ENCODE data around the gene PPFIA4.

PPFIA4 gene

DNA sequence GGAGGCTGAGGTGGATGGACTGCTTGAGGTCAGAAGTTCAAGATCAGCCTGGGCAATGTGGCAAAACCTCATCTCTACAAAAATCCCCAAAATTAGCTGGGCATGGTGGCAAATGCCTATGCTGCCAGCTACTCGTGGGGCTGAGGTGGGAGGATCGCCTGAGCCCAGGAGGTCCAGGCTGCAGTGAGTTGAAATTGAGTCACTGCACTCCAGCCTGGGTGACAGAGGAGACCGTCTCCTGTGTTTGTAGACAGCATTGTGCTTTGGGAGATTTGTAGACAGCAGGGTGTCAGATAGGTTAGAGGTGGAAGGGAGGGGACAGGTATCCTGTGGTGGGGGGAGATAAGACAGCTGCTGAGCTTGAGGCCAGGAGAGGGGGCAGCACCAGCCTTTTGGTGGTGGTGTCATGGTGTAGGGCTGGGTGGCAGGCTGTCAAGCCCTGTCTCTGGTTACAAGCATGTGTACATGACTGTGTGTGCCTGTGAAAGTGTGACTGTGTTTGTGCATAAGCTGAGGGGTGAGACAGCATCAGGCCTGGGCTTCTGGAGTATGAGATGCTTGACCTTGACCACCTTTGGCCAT, 15.2 kb downstream of the PPFIA4 start:
- no peak for FAIRE-seq

DNA sequence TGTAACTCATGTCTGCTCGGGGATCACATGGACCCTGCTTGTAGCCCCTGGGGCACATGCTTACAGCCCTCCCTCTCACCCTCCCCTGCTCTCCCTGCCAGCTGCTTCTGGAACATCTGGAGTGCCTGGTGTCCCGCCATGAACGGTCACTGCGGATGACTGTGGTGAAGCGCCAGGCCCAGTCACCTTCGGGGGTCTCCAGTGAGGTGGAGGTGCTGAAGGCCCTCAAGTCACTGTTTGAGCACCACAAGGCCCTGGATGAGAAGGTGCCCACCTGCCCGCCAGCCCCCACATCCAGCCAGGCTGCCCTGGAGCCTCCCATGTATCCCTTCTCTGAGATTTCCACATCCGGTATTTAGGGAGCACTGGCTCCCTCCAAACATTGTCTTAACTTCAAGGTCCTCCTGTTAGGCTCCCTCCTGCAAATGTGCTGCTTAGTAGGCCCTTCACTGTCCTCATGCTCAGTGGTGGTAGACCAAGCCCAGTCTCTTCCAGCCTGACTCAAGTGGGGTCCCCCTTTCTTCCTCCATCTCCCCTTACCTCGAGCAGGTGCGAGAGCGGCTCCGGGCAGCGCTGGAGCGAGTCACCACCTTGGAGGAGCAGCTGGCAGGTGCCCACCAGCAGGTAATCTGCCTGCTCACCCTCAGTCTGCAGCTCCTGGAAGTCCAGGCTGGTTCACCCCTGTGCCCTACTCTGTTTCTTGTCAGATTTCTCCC, 17.7 kb downstream of the PPFIA4 start:
- FAIRE-seq: no peak

DNA sequence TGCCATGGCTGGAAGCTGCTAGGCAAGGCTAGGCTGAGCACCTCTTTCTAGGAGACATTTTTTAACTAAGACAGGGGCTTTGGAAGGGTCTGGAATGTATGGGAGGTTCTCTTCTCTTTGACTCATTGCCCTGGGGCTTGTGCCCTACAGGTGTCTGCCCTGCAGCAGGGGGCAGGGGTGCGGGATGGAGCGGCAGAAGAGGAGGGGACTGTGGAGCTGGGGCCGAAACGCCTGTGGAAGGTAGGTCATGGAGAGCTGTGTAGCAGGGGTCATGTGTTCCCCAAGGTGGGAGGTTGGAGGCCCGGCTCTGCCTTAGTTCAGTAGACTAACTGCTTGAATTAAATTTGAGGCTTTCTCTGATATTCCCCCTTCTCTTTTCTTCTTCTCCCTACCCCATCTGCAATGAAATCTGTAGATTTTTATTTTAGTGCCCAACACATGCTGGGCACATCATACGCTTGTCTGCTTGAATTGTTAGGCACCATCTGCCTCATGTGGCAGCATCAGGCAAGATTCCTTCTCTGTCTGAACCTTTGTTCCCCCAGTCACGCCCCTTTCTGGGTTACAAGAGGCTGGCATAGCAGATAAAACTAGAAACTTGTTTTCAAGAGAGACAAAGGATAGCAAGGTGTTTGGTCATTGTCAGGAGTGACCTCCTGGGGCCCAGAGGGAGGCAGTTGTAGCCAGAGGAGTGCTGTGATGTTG, 18.4 kb downstream of the PPFIA4 start:
- FAIRE-seq: no peak

DNA sequence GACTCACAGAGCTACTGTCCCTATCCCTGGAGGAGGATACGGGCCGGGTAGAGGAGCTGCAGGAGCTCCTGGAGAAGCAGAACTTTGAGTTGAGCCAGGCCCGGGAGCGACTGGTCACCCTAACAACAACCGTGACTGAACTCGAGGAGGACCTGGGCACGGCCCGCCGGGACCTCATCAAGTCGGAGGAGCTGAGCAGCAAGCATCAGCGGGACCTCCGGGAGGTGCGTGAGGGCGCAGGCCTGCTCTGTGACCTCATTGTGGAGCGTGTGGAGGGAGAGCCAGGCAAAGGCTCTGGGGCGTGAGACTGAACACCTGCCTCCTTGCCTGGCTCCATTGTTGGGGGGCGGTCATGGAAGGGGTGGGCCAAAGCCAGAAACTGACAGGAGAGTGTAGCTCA, 19.0 kb downstream of the PPFIA4 start:
- no peak for FAIRE-seq

DNA sequence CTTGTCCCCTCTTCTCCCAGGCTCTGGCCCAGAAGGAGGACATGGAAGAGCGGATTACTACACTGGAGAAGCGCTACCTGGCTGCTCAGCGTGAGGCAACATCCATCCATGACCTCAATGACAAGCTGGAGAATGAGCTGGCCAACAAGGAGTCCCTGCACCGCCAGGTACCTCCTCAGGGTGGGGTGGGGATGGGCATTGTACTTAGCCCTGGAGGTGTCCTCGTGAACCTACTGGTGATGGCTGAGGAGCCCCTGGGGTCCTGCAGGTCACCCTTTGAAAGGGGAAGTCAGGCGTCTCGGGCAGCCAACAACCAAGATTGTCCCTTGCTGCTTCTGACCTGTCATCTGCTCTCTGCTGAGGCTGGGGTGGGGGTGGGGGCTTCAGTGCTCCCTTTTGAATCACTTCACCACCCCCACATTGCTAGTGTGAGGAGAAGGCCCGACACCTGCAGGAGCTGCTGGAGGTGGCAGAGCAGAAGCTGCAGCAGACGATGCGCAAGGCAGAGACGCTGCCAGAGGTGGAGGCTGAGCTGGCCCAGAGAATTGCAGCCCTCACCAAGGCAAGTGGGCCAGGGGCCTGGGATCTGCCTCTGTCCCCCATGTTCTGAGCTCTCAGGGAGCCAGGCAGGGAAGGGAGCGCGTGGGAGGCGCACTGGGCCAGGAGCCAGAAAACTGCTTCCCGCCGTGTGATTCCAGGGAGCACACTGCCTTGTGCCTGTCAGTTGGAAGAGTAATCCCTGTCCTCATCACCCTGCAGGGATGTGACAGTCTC, 19.7 kb downstream of the PPFIA4 start:
- no peak for FAIRE-seq

DNA sequence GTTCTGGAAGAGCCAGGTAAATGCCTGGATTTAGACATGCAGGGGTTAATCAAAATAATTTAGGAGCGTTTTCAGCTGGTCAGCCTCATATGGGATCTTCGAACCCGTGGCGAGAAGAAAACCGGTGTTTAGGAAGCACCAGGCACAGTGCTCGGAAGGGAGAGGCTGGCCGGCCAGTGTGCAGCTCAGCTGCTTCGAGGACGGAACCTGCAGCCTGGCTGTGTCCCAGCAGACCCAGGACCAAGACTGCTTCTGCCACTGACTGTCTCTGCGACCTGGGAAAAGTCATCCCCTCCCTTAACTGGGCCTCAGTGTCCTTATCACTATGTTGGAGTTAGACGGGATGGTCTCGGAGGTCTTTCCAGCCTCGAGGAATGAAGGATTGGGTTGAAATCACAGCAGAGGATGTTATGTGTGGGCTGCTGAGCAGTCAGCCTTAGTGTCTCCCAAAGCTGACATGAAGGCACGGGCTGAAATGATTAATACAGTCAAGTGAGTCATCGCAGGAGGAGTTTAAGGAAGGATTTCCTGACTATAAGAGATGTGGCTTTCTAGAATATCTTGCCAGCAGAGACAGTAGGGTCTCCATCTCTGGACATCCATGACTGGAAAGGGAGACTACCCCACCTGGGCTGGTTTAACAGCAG, 20.8 kb downstream of the PPFIA4 start:
- FAIRE-seq: no peak

DNA sequence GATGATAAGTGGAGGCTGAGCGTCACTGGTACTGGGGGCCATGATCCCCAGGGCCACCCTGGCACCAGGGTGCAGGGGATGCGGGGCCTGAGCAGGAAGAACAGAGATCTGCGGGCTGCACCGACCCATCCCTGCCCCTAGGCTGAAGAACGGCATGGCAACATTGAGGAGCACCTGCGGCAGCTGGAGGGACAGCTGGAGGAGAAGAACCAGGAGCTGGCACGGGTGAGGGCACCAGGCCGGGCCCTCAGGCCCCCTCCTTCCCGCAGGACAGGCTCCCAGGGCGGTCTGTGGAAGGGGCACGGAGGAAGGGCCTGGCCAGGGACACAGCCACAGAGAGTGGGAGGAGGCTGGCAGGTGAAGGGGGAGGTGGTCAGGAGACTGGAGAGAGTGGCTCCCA, 21.8 kb downstream of the PPFIA4 start:
- FAIRE-seq: no peak

DNA sequence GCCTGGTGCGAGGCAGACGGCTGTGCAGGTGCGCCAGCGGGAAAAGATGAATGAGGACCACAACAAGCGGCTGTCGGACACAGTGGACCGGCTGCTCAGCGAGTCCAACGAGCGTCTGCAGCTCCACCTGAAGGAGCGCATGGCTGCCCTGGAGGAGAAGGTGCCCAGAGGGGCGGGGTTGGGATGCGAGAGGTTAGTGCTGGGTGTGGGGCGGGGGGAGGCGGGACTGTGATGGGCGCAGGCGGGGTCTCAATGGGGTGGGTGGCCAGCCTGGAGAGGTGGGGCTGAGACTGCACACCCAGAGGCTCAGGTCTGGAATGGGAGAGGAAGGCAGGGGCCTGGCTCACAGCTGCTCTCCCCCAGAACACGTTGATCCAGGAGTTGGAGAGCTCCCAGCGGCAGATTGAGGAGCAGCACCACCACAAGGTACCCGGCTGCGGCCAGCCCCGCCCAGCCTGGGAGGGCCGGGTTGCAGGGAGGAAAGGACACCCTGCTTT, 22.3 kb downstream of the PPFIA4 start:
- no peak for FAIRE-seq

DNA sequence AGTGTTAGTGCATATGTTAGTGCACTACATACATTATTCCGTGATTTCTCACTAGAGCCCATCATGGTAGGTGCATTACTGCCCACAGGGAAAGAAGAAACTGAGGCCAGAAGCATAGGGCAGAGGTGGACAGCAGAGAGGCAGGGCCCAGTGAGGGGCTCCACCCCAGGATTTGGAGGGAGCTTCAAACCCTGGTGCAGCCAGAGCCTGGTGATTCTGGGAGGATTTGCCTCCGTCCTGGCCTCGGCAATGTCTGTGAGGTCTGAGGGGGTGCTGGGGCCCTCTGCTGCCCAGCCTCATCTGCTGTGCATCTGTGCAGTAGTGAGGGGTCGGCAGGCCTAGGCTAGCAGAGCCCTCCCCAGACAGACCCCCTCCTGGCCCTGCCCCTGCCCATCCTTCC, 22.8 kb downstream of the PPFIA4 start:
- FAIRE-seq: no peak

DNA sequence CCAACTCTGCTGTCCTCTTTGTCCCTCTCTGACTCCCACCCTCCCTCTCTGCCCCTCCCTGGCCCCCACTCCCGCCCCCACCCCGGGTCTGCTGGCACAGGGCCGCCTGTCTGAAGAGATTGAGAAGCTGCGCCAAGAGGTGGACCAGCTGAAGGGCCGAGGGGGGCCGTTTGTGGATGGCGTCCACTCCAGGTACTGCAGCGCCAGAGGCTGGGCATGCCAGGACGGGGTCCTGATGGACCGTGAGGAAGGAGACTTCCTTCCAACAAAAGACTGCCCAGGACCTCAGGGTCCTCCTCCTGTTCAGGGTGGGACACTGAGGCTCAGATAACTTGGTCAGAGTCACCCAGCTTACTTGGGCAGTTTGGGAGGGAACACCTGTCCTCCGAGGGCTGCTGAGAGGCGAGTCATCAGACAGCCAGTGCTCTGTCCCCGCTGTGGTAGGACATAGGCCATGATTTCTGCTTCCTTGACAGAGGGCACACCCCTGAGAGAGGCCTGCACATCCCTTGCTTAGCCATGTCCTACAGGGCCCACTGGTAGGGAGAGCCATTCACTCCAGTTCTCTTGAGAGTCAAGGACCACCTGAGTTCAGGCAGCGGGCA, 23.4 kb downstream of the PPFIA4 start:
- FAIRE-seq: no peak

DNA sequence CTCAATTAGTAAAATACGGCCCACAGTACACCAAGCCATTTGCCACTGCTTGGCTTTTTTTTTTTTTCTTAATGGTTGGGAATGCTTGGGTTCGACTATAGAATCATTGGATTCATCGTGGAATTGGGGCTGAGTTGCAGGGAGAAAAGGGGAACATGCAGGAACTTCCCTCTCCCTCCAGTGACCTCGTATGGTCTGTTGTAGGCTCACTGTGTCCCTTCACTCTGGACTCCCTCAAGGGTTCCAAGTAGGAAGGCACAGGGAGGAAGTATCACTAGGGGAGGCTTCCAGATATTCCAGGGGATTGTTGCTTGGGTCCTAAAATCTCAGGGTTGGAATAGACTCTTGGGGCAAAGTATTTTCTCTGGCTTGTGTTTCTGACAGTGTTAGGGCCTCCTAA, 24.5 kb downstream of the PPFIA4 start:
- no peak for FAIRE-seq

DNA sequence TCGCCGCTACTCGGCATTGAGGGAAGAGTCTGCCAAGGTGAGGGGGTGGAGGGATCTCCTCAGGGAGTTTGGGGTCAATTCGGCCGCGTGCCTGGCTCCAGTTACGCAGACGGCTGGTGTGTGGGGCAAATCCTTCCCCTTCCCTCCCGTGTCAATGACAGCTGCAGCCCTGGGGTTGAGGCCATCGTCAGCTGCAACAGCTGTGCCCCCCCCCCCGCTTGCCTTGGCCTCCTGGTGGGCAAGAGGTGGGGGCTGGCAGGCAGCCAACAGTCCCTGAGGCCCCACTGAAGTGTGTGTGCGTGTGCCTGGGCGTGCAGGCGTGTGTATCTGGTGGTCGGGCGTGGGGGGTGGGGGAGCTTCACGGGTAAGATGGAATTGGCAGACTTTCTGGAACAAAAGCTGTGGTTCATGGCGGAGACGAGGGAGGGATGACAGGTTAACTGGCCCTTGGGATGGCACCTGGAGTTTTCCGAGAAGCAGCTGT, 25.6 kb downstream of the PPFIA4 start:
- FAIRE-seq: no peak

DNA sequence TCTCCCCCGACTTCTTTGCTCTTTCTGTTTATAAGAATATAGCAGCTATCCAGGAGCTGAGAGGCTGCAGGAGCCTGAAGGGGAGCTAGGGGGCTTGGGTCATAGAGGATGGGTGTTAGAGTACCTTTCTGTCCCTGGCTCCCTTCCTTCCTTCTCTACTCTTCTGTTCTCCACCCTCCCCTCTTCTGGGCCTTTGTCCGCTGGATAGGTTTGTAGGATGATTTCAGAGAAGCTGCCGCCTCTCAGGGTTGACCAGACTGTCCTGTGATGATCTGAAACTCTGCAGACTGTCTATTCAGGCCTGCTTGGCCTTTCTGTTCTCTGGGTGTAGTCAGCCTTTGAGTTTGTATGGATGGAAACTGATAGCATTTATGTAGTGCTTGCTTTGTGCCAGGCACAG, 26.3 kb downstream of the PPFIA4 start:
- FAIRE-seq: no peak

DNA sequence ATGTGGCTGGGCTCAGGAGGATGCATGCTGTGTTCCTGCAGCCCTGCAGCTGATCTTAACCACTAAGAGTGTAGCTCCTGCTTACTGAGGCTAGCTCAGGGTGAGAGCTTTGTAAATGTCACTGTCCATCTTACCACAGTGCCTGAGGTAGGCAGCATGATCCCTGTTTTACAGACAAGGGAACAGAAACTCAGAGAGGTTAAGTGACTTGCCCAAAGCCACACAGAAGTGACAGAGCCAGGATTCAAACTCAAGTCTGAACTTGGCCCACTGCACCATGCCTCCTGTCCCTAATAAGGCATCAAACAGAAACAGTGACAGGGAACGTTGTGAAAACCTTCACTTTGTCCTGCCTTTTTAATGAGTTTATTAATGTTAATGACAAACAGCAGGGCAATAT, 27.9 kb downstream of the PPFIA4 start:
- FAIRE-seq: no peak

DNA sequence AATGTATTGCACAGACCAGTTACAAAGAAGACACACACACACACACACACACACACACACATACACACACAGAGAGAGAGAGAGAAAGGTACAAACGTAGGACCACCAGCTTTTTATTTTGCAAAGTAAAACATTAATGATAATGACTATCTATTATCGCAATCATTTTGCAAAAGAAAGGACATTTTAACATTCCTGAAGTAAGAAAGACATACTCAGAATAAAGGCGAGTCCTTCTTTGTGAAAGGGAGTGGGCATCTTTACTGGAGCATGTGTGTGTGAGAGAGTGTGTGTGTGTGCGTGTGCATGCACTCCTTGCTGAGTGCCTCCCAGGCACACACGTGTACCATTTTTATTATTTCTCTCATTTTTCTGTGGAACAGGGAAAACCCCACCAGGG, 28.4 kb downstream of the PPFIA4 start:
- no peak for FAIRE-seq

DNA sequence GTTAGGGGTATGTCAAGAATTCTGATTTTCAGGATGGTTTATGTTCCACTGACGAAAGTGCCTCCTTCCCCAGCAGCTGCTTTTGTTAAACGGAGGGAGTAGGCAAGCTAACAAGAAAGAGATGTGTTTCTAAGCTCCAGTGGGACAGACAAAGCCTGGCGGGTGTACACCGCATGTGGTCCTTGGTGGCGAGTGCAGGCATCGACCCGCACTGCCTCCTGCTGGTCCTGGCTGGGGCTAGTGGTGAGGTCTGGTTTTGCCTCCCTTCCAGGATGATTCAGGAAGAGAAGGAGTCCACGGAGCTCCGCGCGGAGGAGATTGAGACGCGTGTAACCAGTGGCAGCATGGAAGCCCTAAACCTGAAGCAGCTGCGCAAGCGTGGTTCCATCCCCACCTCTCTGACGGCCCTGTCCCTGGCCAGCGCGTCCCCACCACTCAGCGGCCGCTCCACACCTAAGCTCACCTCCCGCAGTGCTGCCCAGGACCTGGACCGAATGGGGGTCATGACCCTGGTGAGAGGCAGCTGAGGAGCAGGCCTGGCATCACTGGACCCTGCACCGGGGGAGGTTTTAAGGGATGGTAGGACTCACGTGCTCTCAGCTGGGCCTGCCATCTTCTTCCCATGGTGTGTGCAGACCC, 29.0 kb downstream of the PPFIA4 start:
- no peak for FAIRE-seq

DNA sequence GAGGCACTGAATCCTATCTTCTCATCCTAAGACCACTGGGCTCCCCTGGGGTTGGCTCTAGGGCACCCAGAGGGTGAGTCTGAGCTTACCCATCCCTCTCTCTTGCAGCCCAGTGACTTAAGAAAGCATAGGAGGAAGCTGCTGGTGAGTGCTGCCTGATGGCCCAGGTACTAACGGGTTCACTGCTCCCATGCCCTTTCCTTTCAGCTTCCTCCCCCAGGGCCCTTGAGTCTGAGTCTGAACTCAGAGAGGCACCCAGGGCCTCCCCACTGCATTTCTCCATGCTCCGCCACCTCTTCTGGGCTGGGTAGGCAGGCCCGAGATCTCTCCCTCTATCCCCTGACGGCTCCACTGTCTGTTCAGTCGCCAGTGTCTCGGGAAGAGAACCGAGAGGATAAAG, 29.7 kb downstream of the PPFIA4 start:
- FAIRE-seq: no peak

DNA sequence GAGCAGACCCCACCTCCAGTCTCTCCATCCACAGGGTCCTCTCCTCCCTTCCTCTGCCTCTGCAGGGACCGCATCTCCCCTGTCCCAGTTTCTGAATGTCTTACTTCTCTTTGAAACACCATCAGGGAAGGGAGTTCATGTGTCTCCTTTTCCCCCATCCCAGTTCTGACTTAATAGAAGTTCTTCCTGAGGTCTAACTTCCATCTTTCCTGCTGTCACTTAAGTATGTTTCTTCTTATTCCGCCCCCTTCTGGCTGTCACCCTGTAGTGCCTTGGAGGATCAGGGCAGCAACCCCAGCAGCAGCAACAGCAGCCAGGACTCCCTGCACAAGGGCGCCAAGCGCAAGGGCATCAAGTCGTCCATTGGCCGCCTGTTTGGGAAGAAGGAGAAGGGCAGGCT, 30.2 kb downstream of the PPFIA4 start:
- FAIRE-seq: no peak

DNA sequence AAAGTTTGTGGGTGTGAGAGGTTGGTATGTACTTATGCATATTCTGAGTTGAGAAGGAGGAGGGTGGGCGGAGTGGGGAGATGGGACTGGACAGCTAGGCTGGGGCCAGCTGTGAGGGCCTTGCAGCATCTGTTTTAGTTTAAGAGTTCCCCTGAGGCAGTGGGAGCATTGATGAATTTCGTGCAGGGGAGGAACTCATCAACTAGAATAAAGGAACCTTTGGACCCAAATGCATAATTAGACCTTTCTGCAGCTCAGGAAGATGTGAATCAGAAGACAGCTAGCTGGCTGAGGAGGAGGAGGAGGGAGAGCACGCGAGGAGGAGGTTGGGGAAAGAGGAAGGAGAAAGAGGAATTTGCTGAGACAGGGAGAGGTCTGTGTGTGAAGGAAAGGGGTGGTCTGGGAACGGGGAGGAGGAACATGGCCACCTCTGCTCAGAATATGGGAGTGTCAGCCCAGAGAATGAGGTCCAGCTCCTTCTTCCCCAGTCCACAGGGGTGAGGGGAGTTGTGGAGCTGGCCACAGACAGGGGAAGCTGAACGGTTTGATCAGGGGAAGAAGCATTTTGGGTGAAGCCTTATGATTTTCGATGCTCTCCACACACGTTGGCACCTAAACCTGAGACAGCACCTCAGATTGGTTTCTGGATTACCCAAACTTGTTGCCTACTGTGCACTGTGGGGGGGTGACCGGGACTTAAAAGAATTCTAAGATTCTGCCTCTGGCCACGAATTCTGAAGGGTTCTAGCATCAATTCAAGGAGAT, 31.8 kb downstream of the PPFIA4 start:
- no peak for FAIRE-seq

DNA sequence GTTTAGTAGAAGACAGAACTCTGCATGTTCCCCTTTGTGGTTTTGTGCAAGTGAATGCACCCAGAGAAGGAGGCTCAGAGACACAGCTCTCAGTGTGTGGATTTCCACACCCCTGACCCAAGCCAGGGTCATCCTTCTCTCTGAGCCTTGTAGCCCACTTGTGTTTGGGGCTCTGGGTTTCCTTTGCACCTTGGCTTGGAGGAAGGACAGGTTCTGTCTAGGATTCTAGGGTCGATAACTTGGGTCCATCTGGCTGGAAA, 32.3 kb downstream of the PPFIA4 start:
- no peak for FAIRE-seq

DNA sequence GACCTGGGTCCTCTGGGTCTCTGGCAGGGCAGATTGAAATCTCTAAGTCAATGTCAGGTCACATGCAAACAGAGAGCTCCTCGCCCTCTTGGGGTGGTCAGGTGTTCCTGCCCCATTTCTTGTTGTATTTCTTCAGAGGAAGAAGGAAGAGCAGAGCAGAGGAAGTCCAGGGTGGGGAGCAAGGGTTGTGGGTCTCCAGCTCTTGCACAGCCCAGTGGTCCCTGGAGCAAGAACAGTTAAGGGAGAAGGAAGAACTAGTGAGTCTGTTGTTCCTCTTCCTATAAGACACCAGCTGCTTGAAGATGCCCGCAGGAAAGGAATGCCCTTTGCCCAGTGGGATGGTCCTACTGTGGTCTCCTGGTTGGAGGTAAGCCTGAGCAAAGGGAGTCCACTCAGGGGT, 33.2 kb downstream of the PPFIA4 start:
- no peak for FAIRE-seq

Data from A204.1 (cell line).